GM23248 (cell line): ENCODE measurements around the gene CALML6.

Experiments
- EZH2 ChIP-seq: fragments of 200-600 bp; sonication (generic); IDR thresholded peaks from 2 replicates; pipeline ENCODE4 v1.6.1; 2018; ENCODE audit warnings: antibody characterized with exemption, mild to moderate bottlenecking; ENCODE audit not compliant: insufficient read depth, poor library complexity, severe bottlenecking
- EZH2phosphoT487 ChIP-seq: fragments of 200-600 bp; sonication (generic); IDR thresholded peaks from 2 replicates; pipeline ENCODE4 v1.6.1; 2018; ENCODE audit warnings: antibody characterized with exemption, moderate library complexity, mild to moderate bottlenecking, low read depth; ENCODE audit not compliant: insufficient read depth

DNA sequence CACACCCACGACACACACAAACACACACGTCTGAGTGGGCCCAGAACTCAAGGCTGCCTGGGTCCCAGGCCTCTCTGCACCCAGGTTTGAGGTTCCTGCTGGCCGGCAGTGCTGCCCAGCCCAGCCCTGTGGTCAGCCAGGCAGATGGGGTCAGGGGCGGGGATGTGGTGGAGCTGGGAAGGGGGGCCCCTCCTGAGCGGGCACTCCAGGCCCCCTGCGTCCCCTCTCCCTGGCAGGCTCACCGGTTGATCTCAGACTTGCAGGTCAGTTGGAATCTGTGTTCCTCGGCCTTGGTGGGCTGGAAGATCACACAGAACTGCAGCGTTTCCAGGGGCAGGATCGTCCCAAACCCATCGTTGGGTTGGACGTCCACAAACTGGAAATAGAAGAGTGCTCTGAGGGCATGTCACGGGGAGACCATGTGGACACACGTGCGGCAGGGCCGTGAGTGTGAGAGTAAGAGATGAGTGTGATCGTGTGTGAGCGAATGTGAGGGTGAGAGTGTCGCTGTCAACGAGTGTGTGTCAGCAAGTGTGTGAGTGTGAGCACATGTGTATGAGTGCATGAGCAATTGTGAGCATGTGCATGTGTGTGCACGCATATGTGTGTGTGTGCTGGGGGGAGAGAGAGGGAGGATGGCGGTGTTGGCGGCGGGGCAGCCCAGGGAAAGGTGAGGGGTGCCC lies 23.7 kb downstream of the CALML6 start:
- TF ChIP-seq EZH2 = no peak
- TF ChIP-seq EZH2phosphoT487 = no peak
